GM23338 (cell line): Measurements from ENCODE around the gene DTNB.

Experiments used
- EZH2 ChIP-seq: fragments of 200-600 bp; sonication (generic); IDR thresholded peaks from one replicate; pipeline ENCODE4 v1.8.0; 2017; ENCODE audit warnings: antibody characterized with exemption, mild to moderate bottlenecking, low read depth; ENCODE audit not compliant: unreplicated experiment
- POLR2AphosphoS5 ChIP-seq: IDR thresholded peaks from 2 replicates; pipeline ENCODE4 v1.6.1; 2016; ENCODE audit warnings: antibody characterized with exemption, low read depth
- TF ChIP-seq, protein P1 (sequence below), 2 experiments: fragments of 200-600 bp in 1 of 2; sonication (generic) in 1 of 2; conservative IDR thresholded peaks; 2 replicates each; pipeline versions ENCODE4 v1.5.1 to v1.6.1; 2016 to 2017; ENCODE audit warnings: antibody characterized with exemption in 2 of 2, low read depth in 2 of 2, mild to moderate bottlenecking in 2 of 2, moderate library complexity in 1 of 2

DNA sequence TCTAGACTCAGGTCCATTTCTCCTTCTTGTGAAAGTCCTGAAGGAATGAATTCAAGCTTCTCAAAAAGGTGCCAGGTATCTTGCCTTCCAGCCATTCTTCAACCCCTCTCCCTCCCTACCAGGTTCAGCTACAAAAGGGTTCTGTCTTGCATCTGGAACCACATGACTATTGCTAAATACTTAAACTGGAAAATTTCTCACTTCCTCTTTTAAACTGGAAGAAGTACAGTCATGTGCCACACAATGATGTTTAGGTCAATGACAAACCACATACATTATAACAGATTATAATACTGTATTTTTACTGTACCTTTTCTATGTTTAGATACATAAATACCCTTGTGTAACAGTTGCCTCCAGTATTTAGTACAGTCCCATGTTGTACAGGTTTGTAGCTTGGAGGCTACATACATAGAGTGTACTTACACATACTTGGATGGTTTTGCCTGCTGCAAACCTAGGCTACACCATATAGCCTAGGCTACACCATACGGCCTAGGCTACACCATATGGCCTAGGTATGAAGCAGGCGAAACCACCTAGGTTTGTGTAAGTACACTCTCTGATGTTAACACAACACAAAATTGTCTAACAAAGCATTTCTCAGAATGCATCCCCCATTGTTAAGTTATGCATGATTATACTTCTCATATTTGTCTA lies 189.6 kb downstream of the DTNB start:
- TF ChIP-seq, protein P1, sequence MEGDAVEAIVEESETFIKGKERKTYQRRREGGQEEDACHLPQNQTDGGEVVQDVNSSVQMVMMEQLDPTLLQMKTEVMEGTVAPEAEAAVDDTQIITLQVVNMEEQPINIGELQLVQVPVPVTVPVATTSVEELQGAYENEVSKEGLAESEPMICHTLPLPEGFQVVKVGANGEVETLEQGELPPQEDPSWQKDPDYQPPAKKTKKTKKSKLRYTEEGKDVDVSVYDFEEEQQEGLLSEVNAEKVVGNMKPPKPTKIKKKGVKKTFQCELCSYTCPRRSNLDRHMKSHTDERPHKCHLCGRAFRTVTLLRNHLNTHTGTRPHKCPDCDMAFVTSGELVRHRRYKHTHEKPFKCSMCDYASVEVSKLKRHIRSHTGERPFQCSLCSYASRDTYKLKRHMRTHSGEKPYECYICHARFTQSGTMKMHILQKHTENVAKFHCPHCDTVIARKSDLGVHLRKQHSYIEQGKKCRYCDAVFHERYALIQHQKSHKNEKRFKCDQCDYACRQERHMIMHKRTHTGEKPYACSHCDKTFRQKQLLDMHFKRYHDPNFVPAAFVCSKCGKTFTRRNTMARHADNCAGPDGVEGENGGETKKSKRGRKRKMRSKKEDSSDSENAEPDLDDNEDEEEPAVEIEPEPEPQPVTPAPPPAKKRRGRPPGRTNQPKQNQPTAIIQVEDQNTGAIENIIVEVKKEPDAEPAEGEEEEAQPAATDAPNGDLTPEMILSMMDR (conservative IDR thresholded peaks at IDR 0.05; ENCODE audit: low read depth in 2 of 2), result no peak
- TF ChIP-seq EZH2 (no peak), POLR2AphosphoS5 (no peak)
